ENCODE results near the gene IL20RB. TPM values are rescaled to one million over a fixed set of nuclear protein-coding genes. Genes with fewer than 3 reads are reported as not detected.

IL20RB gene
- 2.2 and 3.0 TPM in 2 replicates for total RNA-seq

GRCh38 chr3:136957751-136958288 is at the start of gene IL20RB:
Gene IL20RB (plus strand): TSS chr3:136957983. CDS start chr3:136958114, 131 bp downstream.

Other genes starting within 250 kb of the IL20RB start
- gene STAG1, start 205.6 kb upstream of the IL20RB start, total RNA-seq, result 17.1 and 19.3 TPM in 2 replicates
- 5.9 and 6.8 TPM in 2 replicates for gene SLC35G2, start 138.9 kb upstream of the IL20RB start, total RNA-seq
- 19.0 and 20.3 TPM in 2 replicates for gene NCK1, start 95.8 kb upstream of the IL20RB start, total RNA-seq

Data from bronchus fibroblast of lung (primary cell).